Spleen (tissue), 3 donors: ENCODE measurements around the gene INTS3.

Source experiments
- POLR2A ChIP-seq, 3 donors: fragments of 450-650 bp; IDR thresholded peaks; one replicate each; pipeline ENCODE4 v1.5.1; 2017; ENCODE audit warnings: antibody characterized with exemption in 3 of 3, mild to moderate bottlenecking in 1 of 3
- POLR2AphosphoS5 ChIP-seq, 3 donors: sonication (generic); formaldehyde crosslinking; IDR thresholded peaks; one replicate each; pipeline ENCODE4 v1.5.1; 2017; ENCODE audit warnings: antibody characterized with exemption in 3 of 3

GRCh38 chr1:153680120-153680403, 47.8 kb upstream of the INTS3 start:
- no peak for TF ChIP-seq POLR2A (IDR thresholded peaks at IDR 0.05)
- TF ChIP-seq POLR2AphosphoS5 (IDR thresholded peaks at IDR 0.05), result no peak
